K562 (cell line): ENCODE measurements around the gene CALML3. TPM values are rescaled to one million over a fixed set of nuclear protein-coding genes. Genes with fewer than 3 reads are reported as not detected.

Experiments used
- ATAC-seq: fragments of 200-7000 bp; cut with Tn5 transposase; 3 replicates; pipeline ENCODE4 v1.9.1; 2020; ENCODE audit warnings: moderate library complexity
- BruUV-seq: library from RNA; stranded (reverse); fragments of 400-500 nt; replicated peaks from 2 replicates; lab custom pipeline; 2021; lab: Mats Ljungman, UMichigan
- CTCF ChIA-PET: fragments of 300-600 bp; formaldehyde crosslinking; extraction: SDS; loops from one replicate; lab custom pipeline; 2021; ENCODE audit warnings: low intra/inter-chr PET ratio; lab: Yijun Ruan, JAX
- POLR2A ChIA-PET: fragments of 300-600, 350-650 bp; sonication (Branson Sonifier 250); formaldehyde crosslinking; extraction: SDS; loops from one replicate; lab custom pipeline; 2021; ENCODE audit warnings: antibody characterized with exemption, inconsistent platforms; lab: Yijun Ruan, JAX
- DNase-seq, 4 experiments: peaks; one replicate each; pipeline versions ENCODE4 v3.0.0 to v3.0.0-alpha.2; 2011 to 2018; ENCODE audit warnings: low spot score in 3 of 4, mixed read lengths in 3 of 4; ENCODE audit errors: extremely low read depth in 1 of 4
- FAIRE-seq: peaks from 2 replicates; lab custom pipeline; 2011; peaks lifted over from hg19 to GRCh38; lab: Jason Lieb, UNC
- H2AFZ ChIP-seq: 2 replicates; pipeline ENCODE4 v1.6.0; 2011; ENCODE audit warnings: low read depth, low read length, control low read depth, inconsistent platforms
- H3K27ac ChIP-seq: fragments of 200-600 bp; 3 replicates; pipeline ENCODE4 v1.8.0; 2011; ENCODE audit warnings: low read depth, mild to moderate bottlenecking, control low read depth, inconsistent platforms, low read length, moderate library complexity, mixed read lengths; ENCODE audit errors: extremely low read depth
- H3K27me3 ChIP-seq, 2 experiments: fragments of 300-600 bp in 1 of 2; 2 replicates in 1 of 2; 3 replicates in 1 of 2; pipeline versions ENCODE4 v1.6.0 to v1.8.0; 2011; ENCODE audit warnings: inconsistent platforms in 2 of 2, low read length in 2 of 2, mild to moderate bottlenecking in 1 of 2, mixed read lengths in 1 of 2, moderate library complexity in 1 of 2; ENCODE audit not compliant: control insufficient read depth in 2 of 2, insufficient read depth in 2 of 2
- H3K36me3 ChIP-seq: fragments of 300-600 bp; 3 replicates; pipeline ENCODE4 v1.8.0; 2011; ENCODE audit warnings: mild to moderate bottlenecking, low read length, inconsistent platforms; ENCODE audit not compliant: control insufficient read depth, insufficient read depth
- H3K4me1 ChIP-seq, 2 experiments: fragments of 200-600 bp in 1 of 2; replicated peaks in 1 of 2; 2 replicates in 1 of 2; 3 replicates in 1 of 2; pipeline versions ENCODE4 v1.5.1 to v1.8.0; 2011; ENCODE audit warnings: inconsistent platforms in 2 of 2, low read length in 2 of 2, mild to moderate bottlenecking in 1 of 2, mixed read lengths in 1 of 2, moderate library complexity in 1 of 2; ENCODE audit not compliant: control insufficient read depth in 2 of 2, insufficient read depth in 2 of 2
- H3K4me2 ChIP-seq: 2 replicates; pipeline ENCODE4 v1.6.1; 2011; ENCODE audit warnings: low read length, control low read depth, inconsistent platforms, mixed read lengths; ENCODE audit not compliant: insufficient read depth
- H3K4me3 ChIP-seq: fragments of 200-600 bp; sonication (generic), shearing (Covaris generic); 2 replicates; pipeline ENCODE4 v1.5.1; 2016; ENCODE audit warnings: control low read depth, inconsistent platforms
- H3K79me2 ChIP-seq: fragments of 200-600 bp; 3 replicates; pipeline ENCODE4 v1.8.0; 2011; ENCODE audit warnings: low read length, inconsistent platforms; ENCODE audit not compliant: control insufficient read depth, insufficient read depth
- H3K9ac ChIP-seq, 2 experiments: 2 replicates each; pipeline versions ENCODE4 v1.6.0 to v1.6.1; 2011; ENCODE audit warnings: low read depth in 2 of 2, low read length in 2 of 2, control low read depth in 1 of 2, inconsistent platforms in 1 of 2, mild to moderate bottlenecking in 1 of 2, mixed read lengths in 1 of 2; ENCODE audit not compliant: insufficient read depth in 1 of 2
- H3K9me1 ChIP-seq: one replicate; pipeline ENCODE4 v1.6.0; 2011; ENCODE audit warnings: inconsistent platforms, mild to moderate bottlenecking, low read length, moderate library complexity; ENCODE audit not compliant: control insufficient read depth, insufficient read depth
- H3K9me3 ChIP-seq: replicated peaks from 2 replicates; pipeline ENCODE4 v1.5.1; 2011; ENCODE audit warnings: low read depth, low read length, inconsistent platforms; ENCODE audit not compliant: control insufficient read depth, insufficient read depth
- H4K20me1 ChIP-seq: replicated peaks from 2 replicates; pipeline ENCODE4 v1.6.1; 2011; ENCODE audit warnings: low read length, inconsistent platforms, mixed read lengths; ENCODE audit not compliant: control insufficient read depth, insufficient read depth
- CEBPB ChIP-seq: fragments of 450-650 bp; IDR thresholded peaks from 2 replicates; pipeline ENCODE4 v1.6.1; 2016; ENCODE audit warnings: missing genetic modification characterization, missing compliant biosample characterization
- CEBPG ChIP-seq, 3 experiments: fragments of 200-800 bp in 1 of 3; sonication (Bioruptor generic) in 1 of 3; sonication (generic) in 1 of 3; formaldehyde crosslinking in 1 of 3; IDR thresholded peaks in 2 of 3; conservative IDR thresholded peaks in 1 of 3; 2 replicates each; pipeline versions ENCODE4 v1.6.1 to v1.8.0; 2016 to 2022; ENCODE audit warnings: missing compliant biosample characterization in 2 of 3, missing genetic modification characterization in 2 of 3, mild to moderate bottlenecking in 1 of 3, missing genetic modification reagents in 1 of 3
- EZH2 ChIP-seq: IDR thresholded peaks from 2 replicates; pipeline ENCODE4 v1.6.1; 2012; ENCODE audit warnings: low read depth, mild to moderate bottlenecking, inconsistent platforms, low read length, borderline replicate concordance
- LCOR ChIP-seq: sonication (generic); formaldehyde crosslinking; IDR thresholded peaks from 2 replicates; pipeline ENCODE4 v1.8.0; 2022; ENCODE audit warnings: mild to moderate bottlenecking, missing genetic modification reagents
- MTF1 ChIP-seq: fragments of 250-450 bp; sonication (Bioruptor Pico); IDR thresholded peaks from 2 replicates; pipeline ENCODE4 v1.9.0; 2021; ENCODE audit warnings: moderate library complexity, mild to moderate bottlenecking, inconsistent platforms, borderline replicate concordance
- NCOA4 ChIP-seq: fragments of 450-650 bp; IDR thresholded peaks from 2 replicates; pipeline ENCODE4 v1.6.1; 2018; ENCODE audit warnings: mild to moderate bottlenecking; ENCODE audit not compliant: partially characterized antibody
- NR4A1 ChIP-seq, 2 experiments: fragments of 250-450 bp in 1 of 2; fragments of 450-650 bp in 1 of 2; sonication (Bioruptor Pico) in 1 of 2; IDR thresholded peaks; 2 replicates each; pipeline versions ENCODE4 v1.4.0 to v1.6.1; 2016 to 2020; ENCODE audit warnings: mild to moderate bottlenecking in 2 of 2, missing compliant biosample characterization in 1 of 2, missing genetic modification characterization in 1 of 2, moderate library complexity in 1 of 2
- POLR2AphosphoS2 ChIP-seq: IDR thresholded peaks from 2 replicates; pipeline ENCODE4 v1.6.1; 2012; ENCODE audit warnings: low read length, improper control_type of control experiment
- RBM15 ChIP-seq: fragments of 200-400 bp; formaldehyde crosslinking; IDR thresholded peaks from 2 replicates; pipeline ENCODE4 v1.6.1; 2018; ENCODE audit warnings: mild to moderate bottlenecking, low read length, moderate library complexity; ENCODE audit not compliant: insufficient read depth
- RNF2 ChIP-seq: sonication (generic); IDR thresholded peaks from 2 replicates; pipeline ENCODE4 v1.6.1; 2016
- SIN3A ChIP-seq, 2 experiments: fragments of 150-350 bp in 1 of 2; IDR thresholded peaks; 2 replicates each; pipeline ENCODE4 v1.6.1; 2011 to 2016; ENCODE audit warnings: borderline replicate concordance in 2 of 2, low read depth in 2 of 2, low read length in 2 of 2, mild to moderate bottlenecking in 2 of 2, moderate library complexity in 2 of 2; ENCODE audit not compliant: control insufficient read depth in 1 of 2
- SMARCA4 ChIP-seq: fragments of 450-650 bp; IDR thresholded peaks from 2 replicates; pipeline ENCODE4 v1.6.1; 2016
- TGIF2 ChIP-seq: sonication (generic); formaldehyde crosslinking; IDR thresholded peaks from 2 replicates; pipeline ENCODE4 v1.8.1; 2022; ENCODE audit warnings: mild to moderate bottlenecking, missing genetic modification reagents, moderate library complexity
- ZBTB33 ChIP-seq: sonication (generic); formaldehyde crosslinking; IDR thresholded peaks from 2 replicates; pipeline ENCODE4 v1.8.1; 2023; ENCODE audit warnings: mild to moderate bottlenecking, missing genetic modification reagents
- ZNF143 ChIP-seq: sonication (generic); formaldehyde crosslinking; IDR thresholded peaks from 2 replicates; pipeline ENCODE4 v1.9.0; 2022; ENCODE audit warnings: mild to moderate bottlenecking, missing genetic modification reagents
- ZNF274 ChIP-seq: IDR thresholded peaks from 2 replicates; pipeline ENCODE4 v1.6.1; 2011; ENCODE audit warnings: low read depth, mild to moderate bottlenecking, low read length, moderate library complexity, borderline replicate concordance
- ZNF655 ChIP-seq: fragments of 250-450 bp; sonication (Bioruptor Pico); IDR thresholded peaks from 2 replicates; pipeline ENCODE4 v1.5.0; 2021
- WGBS: fragments of 100-300 bp; shearing (Covaris generic); methylation state at CpG from one replicate; pipeline ENCODE4 v1.1.6; 2016; ENCODE audit warnings: low coverage, mixed read lengths; ENCODE audit not compliant: insufficient coverage; ENCODE audit errors: missing lambda C conversion rate; 5-methylcytosine and 5-hydroxymethylcytosine counted together
- in situ Hi-C: fragments of 300-500 bp; cut with MboI; formaldehyde crosslinking; loops from 4 replicates; pipeline ENCODE4 v1.15.0; 2018; ENCODE audit warnings: inconsistent platforms, mixed read lengths
- intact Hi-C: fragments of 100-400 bp; cut with micrococcal nuclease; formaldehyde crosslinking; loops from 2 replicates; pipeline ENCODE4 v1.14.2; 2022
- polyA plus RNA-seq, 8 experiments: library from polyadenylated mRNA; depleted of rRNA in 4 of 8; stranded (reverse) in 5 of 8; unstranded in 3 of 8; fragments of >200 nt; fragmentation: Nextera tagmentation in 2 of 8; fragmentation: Illumina TruSeq in 1 of 8; extraction: Ambion mirVana in 2 of 8; extraction: Trizol in 1 of 8; gene quantifications; 2 replicates each; pipeline versions ENCODE4 v1.2.1 to v1.2.3, GENCODE V29; 2011 to 2014; ENCODE audit warnings: inconsistent platforms in 1 of 8, missing spikeins in 1 of 8
- total RNA-seq, 7 experiments: library from RNA; depleted of rRNA in 6 of 7; stranded (reverse); fragments of >200 nt in 6 of 7; fragmentation: Illumina TruSeq in 2 of 7; extraction: Trizol in 2 of 7; gene quantifications; 2 replicates each; pipeline versions ENCODE4 v1.2.1 to v1.2.3, GENCODE V29; 2011 to 2021; ENCODE audit warnings: low replicate concordance in 1 of 7
- TF ChIP-seq, protein P1 (sequence below): fragments of 450-650 bp; formaldehyde crosslinking; IDR thresholded peaks from 2 replicates; pipeline ENCODE4 v1.4.0; 2020; ENCODE audit warnings: mild to moderate bottlenecking, moderate library complexity

Gene CALML3
- total and polyA plus RNA-seq, 9 of the 15 experiments (the other 6 are each of a cell fraction or from before 2014, with no cell fraction given): not detected

DNA sequence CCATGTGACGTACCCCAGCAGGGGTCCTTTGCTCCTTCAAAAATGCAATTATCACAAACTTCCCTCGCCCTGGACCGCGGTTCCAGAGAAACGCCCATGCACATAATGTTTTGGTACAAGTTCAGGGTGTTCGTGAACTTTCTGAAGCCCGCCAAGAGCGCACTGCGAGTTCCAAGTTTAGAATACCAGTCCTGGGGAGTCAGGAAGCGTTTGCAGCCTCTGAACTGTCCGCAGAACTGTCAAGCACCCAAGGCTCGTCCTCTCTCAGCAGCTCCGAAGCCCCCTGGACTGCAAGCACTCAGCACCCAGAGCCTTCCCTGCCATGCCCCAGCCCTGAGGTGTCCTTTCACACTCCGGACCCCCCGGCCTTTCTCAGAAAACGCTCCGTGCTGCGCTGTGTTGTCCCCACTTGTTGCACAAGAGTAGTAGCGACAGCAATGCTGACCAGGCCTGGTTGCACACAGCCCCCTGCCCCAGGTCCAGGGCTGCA lies 30.3 kb downstream of the CALML3 start:
- no peaks in the 10 kb centered on the region for H3K9me3 ChIP-seq
- intact Hi-C loops: no loop called here
- no peak for TF ChIP-seq SIN3A (IDR thresholded peaks at IDR 0.05; ENCODE audit: borderline replicate concordance in 2 of 2, control insufficient read depth in 1 of 2, low read depth in 2 of 2, low read length in 2 of 2)
- peak; percentile 80; the same call in 1 of the 2 replicates for TF ChIP-seq ZBTB33 (CRISPR knock-in tag)
- TF ChIP-seq CEBPG (CRISPR knock-in tag; IDR thresholded peaks at IDR 0.05): no peak
- TF ChIP-seq CEBPG (tag; conservative IDR thresholded peaks at IDR 0.05 in 1 of 2, IDR thresholded peaks at IDR 0.05 in 1 of 2): 0 out of 4 replicates have a peak, but pooled peaks of 1 of the 2 experiments have one; percentile 17
- no peak for TF ChIP-seq LCOR
- TF ChIP-seq, protein P1, sequence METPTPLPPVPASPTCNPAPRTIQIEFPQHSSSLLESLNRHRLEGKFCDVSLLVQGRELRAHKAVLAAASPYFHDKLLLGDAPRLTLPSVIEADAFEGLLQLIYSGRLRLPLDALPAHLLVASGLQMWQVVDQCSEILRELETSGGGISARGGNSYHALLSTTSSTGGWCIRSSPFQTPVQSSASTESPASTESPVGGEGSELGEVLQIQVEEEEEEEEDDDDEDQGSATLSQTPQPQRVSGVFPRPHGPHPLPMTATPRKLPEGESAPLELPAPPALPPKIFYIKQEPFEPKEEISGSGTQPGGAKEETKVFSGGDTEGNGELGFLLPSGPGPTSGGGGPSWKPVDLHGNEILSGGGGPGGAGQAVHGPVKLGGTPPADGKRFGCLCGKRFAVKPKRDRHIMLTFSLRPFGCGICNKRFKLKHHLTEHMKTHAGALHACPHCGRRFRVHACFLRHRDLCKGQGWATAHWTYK (CRISPR knock-in tag): no peak
- TF ChIP-seq RBM15: no peak
- no peak for TF ChIP-seq EZH2
- TF ChIP-seq SMARCA4: no peak
- no peak for TF ChIP-seq RNF2
- TF ChIP-seq ZNF274: no peak
- TF ChIP-seq MTF1: no peak
- peak; percentile 19; the same call in 1 of the 2 replicates for TF ChIP-seq CEBPB
- TF ChIP-seq NR4A1 (CRISPR knock-in tag; IDR thresholded peaks at IDR 0.05): no peak
- no peak for TF ChIP-seq NR4A1 (tag; IDR thresholded peaks at IDR 0.05)
- TF ChIP-seq NCOA4: no peak
- TF ChIP-seq ZNF143 (CRISPR knock-in tag): no peak
- TF ChIP-seq TGIF2: no peak
- no peak for TF ChIP-seq POLR2AphosphoS2
- no peak for TF ChIP-seq ZNF655

More for the DNA sequence above, 30.3 kb downstream of the CALML3 start:
- no peak overlapping the region for H2AFZ ChIP-seq
- ATAC-seq: no peak
- 57% methylated on average over 18 of the region's 19 CpGs for WGBS
- peak; percentile 23 for FAIRE-seq
- CTCF ChIA-PET: no interaction called here
- peak overlapping the region in 1 of 2 experiments; percentile 43; a peak in 1 of 4 replicates for H3K9ac ChIP-seq
- in situ Hi-C loops: no loop called here
- no TSS peak for BruUV-seq
- H3K27ac ChIP-seq: no peak overlapping the region
- H3K27me3 ChIP-seq: no peaks in the 10 kb centered on the region
- DNase-seq: no peak
- no peaks in the 10 kb centered on the region for H3K9me1 ChIP-seq
- no peaks in the 10 kb centered on the region for H3K36me3 ChIP-seq
- peaks cover 48 to 56% of the 10 kb centered on the region in 2 experiments for H3K4me1 ChIP-seq
- H4K20me1 ChIP-seq: no peaks in the 10 kb centered on the region
- H3K79me2 ChIP-seq: no peaks in the 10 kb centered on the region
- no peak overlapping the region for H3K4me2 ChIP-seq
- H3K4me3 ChIP-seq: no peak overlapping the region
- POLR2A ChIA-PET: interaction anchor here (0.6 to 1.1 kb wide), 2 partner anchors 75 to 109 kb away, joined by 3 to 7 read pairs; no protein-coding TSS in a partner anchor
